ENCODE measurements around the gene CELF5. TPM values are rescaled to one million over a fixed set of nuclear protein-coding genes. Genes with fewer than 3 reads are reported as not detected.

CELF5 gene
- total RNA-seq, 2 experiments from 2014 or later: not detected

DNA sequence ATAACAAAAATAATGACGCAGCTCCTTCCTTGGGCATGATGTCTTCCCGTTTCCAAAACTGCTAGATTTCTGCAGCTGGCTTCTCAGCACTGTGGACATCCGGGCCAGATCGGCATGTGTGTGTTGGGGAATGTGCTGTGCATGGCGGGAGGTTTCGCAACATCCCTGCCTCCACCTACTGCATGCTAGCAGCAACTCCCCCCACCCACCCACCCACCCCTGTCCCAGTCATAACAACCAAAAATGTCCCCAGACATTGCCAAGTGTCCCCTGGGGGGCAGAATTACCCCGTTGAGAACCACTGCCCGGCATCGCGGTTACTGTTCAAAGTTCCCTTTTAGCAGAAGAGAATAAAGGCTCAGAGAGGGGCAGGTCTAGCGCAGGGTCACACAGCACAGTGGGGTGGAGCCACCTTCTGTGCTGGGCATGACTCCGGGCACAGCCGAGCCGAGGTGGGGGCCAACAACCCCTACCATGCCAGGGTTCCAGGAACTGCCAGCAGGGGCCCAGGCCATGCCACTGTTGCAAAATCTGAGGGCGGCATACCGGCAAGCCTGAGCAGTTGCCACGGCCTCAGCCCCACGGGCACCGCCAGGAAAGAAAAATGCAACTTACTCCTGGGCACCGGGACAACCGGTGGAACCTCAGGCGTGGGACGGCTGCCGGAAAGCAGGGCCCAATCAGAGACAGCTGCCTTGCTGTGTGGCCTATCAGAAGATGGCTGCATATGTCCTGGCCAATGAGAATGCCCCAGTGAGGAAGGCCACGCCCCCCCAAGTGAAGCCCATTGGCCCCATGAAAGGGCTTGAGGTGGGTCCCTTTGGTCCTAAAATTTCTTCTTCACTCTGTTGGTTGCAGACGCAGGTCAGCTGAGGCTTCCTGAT, 119.4 kb downstream of the CELF5 start:
- Mint-ChIP-seq H3K9me3 (ENCODE audit: low read depth) (no peaks in the 10 kb centered on the region), H3K4me1 (peaks cover under 1% of the 10 kb centered on the region), H3K36me3 (no peaks in the 10 kb centered on the region), H3K27ac (no peak overlapping the region), H3K27me3 (no peaks in the 10 kb centered on the region), H3K4me3 (no peak overlapping the region)
- CTCF ChIA-PET: interaction anchor here (0.9 to 1.6 kb wide), 2 partner anchors 77 to 86 kb away, joined by 3 to 14 read pairs; no protein-coding TSS in a partner anchor
- ATAC-seq (peak; percentile 83), DNase-seq (peak; percentile 47)

GRCh38 chr19:3344608-3345598, 120.4 kb downstream of the CELF5 start:
- CTCF ChIA-PET: interaction anchor here (1.5 kb wide), 1 partner anchor 128 kb away, joined by 3 read pairs; no protein-coding TSS in a partner anchor
- H3K4me3 Mint-ChIP-seq: no peak overlapping the region
- no peaks in the 10 kb centered on the region for H3K9me3 Mint-ChIP-seq (ENCODE audit: low read depth)
- no peak overlapping the region for H3K27ac Mint-ChIP-seq
- no peaks in the 10 kb centered on the region for H3K36me3 Mint-ChIP-seq
- ATAC-seq (no peak), DNase-seq (no peak)
- H3K4me1 Mint-ChIP-seq: no peaks in the 10 kb centered on the region
- H3K27me3 Mint-ChIP-seq: no peaks in the 10 kb centered on the region

- Mint-ChIP-seq H3K4me1 (no peaks in the 10 kb centered on the region), H3K36me3 (no peaks in the 10 kb centered on the region), H3K27ac (no peak overlapping the region), H3K4me3 (no peak overlapping the region), H3K27me3 (no peaks in the 10 kb centered on the region), H3K9me3 (ENCODE audit: low read depth) (no peaks in the 10 kb centered on the region)
- CTCF ChIA-PET: interaction anchor here (1.5 kb wide), 1 partner anchor 127 kb away, joined by 3 read pairs; no protein-coding TSS in a partner anchor
- no peak for ATAC-seq
- no peak for DNase-seq
Measured at GRCh38 chr19:3345850-3346460, 121.5 kb downstream of the CELF5 start.

Other genes with a start within 250 kb of the CELF5 start
- 1 to 10 TPM; 1.9 to 3.2 TPM for gene TLE6, start 247.1 kb upstream of the CELF5 start, total RNA-seq
- gene TLE2, start 195.4 kb upstream of the CELF5 start, total RNA-seq: 1 to 10 TPM in 1 of 2 experiments, under 1 TPM in 1; 0.47 to 1.0 TPM
- 100 to 1,000 TPM; 508 to 583 TPM for gene TLE5, start 162.2 kb upstream of the CELF5 start, total RNA-seq
- gene GNA11, start 130.3 kb upstream of the CELF5 start, total RNA-seq: 1 to 10 TPM in 1 of 2 experiments, under 1 TPM in 1; 0.50 to 1.2 TPM
- 10 to 100 TPM; 23.7 to 39.8 TPM for gene GNA15, start 88.6 kb upstream of the CELF5 start, total RNA-seq
- gene S1PR4, start 45.9 kb upstream of the CELF5 start, total RNA-seq: 100 to 1,000 TPM; 122 to 155 TPM
- gene NCLN, start 38.7 kb upstream of the CELF5 start, total RNA-seq: 10 to 100 TPM; 67.3 to 71.6 TPM
- gene NFIC, start 141.9 kb downstream of the CELF5 start, total RNA-seq: 10 to 100 TPM; 14.0 to 15.1 TPM

Measured in activated CD8-positive, alpha-beta memory T cell treated with anti-CD3 and anti-CD28 coated beads, Interleukin-2, amount 10 ng/mL, durations not matched to agents 7 days and 5 days (primary cell).